K562 (cell line): ENCODE data around the gene CCR7. TPM values are rescaled to one million over a fixed set of nuclear protein-coding genes. Genes with fewer than 3 reads are reported as not detected.

ENCODE experiments used
- ATAC-seq: fragments of 200-7000 bp; cut with Tn5 transposase; 3 replicates; pipeline ENCODE4 v1.9.1; 2020; ENCODE audit warnings: moderate library complexity
- BruUV-seq: library from RNA; stranded (reverse); fragments of 400-500 nt; replicated peaks from 2 replicates; lab custom pipeline; 2021; lab: Mats Ljungman, UMichigan
- CTCF ChIA-PET: fragments of 300-600 bp; formaldehyde crosslinking; extraction: SDS; loops from one replicate; lab custom pipeline; 2021; ENCODE audit warnings: low intra/inter-chr PET ratio; lab: Yijun Ruan, JAX
- POLR2A ChIA-PET: fragments of 300-600, 350-650 bp; sonication (Branson Sonifier 250); formaldehyde crosslinking; extraction: SDS; loops from one replicate; lab custom pipeline; 2021; ENCODE audit warnings: antibody characterized with exemption, inconsistent platforms; lab: Yijun Ruan, JAX
- DNase-seq, 4 experiments: peaks; one replicate each; pipeline versions ENCODE4 v3.0.0 to v3.0.0-alpha.2; 2011 to 2018; ENCODE audit warnings: low spot score in 3 of 4, mixed read lengths in 3 of 4; ENCODE audit errors: extremely low read depth in 1 of 4
- FAIRE-seq: peaks from 2 replicates; lab custom pipeline; 2011; peaks lifted over from hg19 to GRCh38; lab: Jason Lieb, UNC
- H2AFZ ChIP-seq: 2 replicates; pipeline ENCODE4 v1.6.0; 2011; ENCODE audit warnings: low read depth, low read length, control low read depth, inconsistent platforms
- H3K27ac ChIP-seq: fragments of 200-600 bp; 3 replicates; pipeline ENCODE4 v1.8.0; 2011; ENCODE audit warnings: low read depth, mild to moderate bottlenecking, control low read depth, inconsistent platforms, low read length, moderate library complexity, mixed read lengths; ENCODE audit errors: extremely low read depth
- H3K27me3 ChIP-seq, 2 experiments: fragments of 300-600 bp in 1 of 2; 2 replicates in 1 of 2; 3 replicates in 1 of 2; pipeline versions ENCODE4 v1.6.0 to v1.8.0; 2011; ENCODE audit warnings: inconsistent platforms in 2 of 2, low read length in 2 of 2, mild to moderate bottlenecking in 1 of 2, mixed read lengths in 1 of 2, moderate library complexity in 1 of 2; ENCODE audit not compliant: control insufficient read depth in 2 of 2, insufficient read depth in 2 of 2
- H3K36me3 ChIP-seq: fragments of 300-600 bp; 3 replicates; pipeline ENCODE4 v1.8.0; 2011; ENCODE audit warnings: mild to moderate bottlenecking, low read length, inconsistent platforms; ENCODE audit not compliant: control insufficient read depth, insufficient read depth
- H3K4me1 ChIP-seq, 2 experiments: fragments of 200-600 bp in 1 of 2; replicated peaks in 1 of 2; 2 replicates in 1 of 2; 3 replicates in 1 of 2; pipeline versions ENCODE4 v1.5.1 to v1.8.0; 2011; ENCODE audit warnings: inconsistent platforms in 2 of 2, low read length in 2 of 2, mild to moderate bottlenecking in 1 of 2, mixed read lengths in 1 of 2, moderate library complexity in 1 of 2; ENCODE audit not compliant: control insufficient read depth in 2 of 2, insufficient read depth in 2 of 2
- H3K4me2 ChIP-seq: 2 replicates; pipeline ENCODE4 v1.6.1; 2011; ENCODE audit warnings: low read length, control low read depth, inconsistent platforms, mixed read lengths; ENCODE audit not compliant: insufficient read depth
- H3K4me3 ChIP-seq: fragments of 200-600 bp; sonication (generic), shearing (Covaris generic); 2 replicates; pipeline ENCODE4 v1.5.1; 2016; ENCODE audit warnings: control low read depth, inconsistent platforms
- H3K79me2 ChIP-seq: fragments of 200-600 bp; 3 replicates; pipeline ENCODE4 v1.8.0; 2011; ENCODE audit warnings: low read length, inconsistent platforms; ENCODE audit not compliant: control insufficient read depth, insufficient read depth
- H3K9ac ChIP-seq, 2 experiments: 2 replicates each; pipeline versions ENCODE4 v1.6.0 to v1.6.1; 2011; ENCODE audit warnings: low read depth in 2 of 2, low read length in 2 of 2, control low read depth in 1 of 2, inconsistent platforms in 1 of 2, mild to moderate bottlenecking in 1 of 2, mixed read lengths in 1 of 2; ENCODE audit not compliant: insufficient read depth in 1 of 2
- H3K9me1 ChIP-seq: one replicate; pipeline ENCODE4 v1.6.0; 2011; ENCODE audit warnings: inconsistent platforms, mild to moderate bottlenecking, low read length, moderate library complexity; ENCODE audit not compliant: control insufficient read depth, insufficient read depth
- H3K9me3 ChIP-seq: replicated peaks from 2 replicates; pipeline ENCODE4 v1.5.1; 2011; ENCODE audit warnings: low read depth, low read length, inconsistent platforms; ENCODE audit not compliant: control insufficient read depth, insufficient read depth
- H4K20me1 ChIP-seq: replicated peaks from 2 replicates; pipeline ENCODE4 v1.6.1; 2011; ENCODE audit warnings: low read length, inconsistent platforms, mixed read lengths; ENCODE audit not compliant: control insufficient read depth, insufficient read depth
- CBFA2T3 ChIP-seq: fragments of 450-650 bp; IDR thresholded peaks from 2 replicates; pipeline ENCODE4 v1.6.1; 2017
- CREBBP ChIP-seq: IDR thresholded peaks from one replicate; pipeline ENCODE4 v1.6.1; 2012; ENCODE audit warnings: low read depth, mild to moderate bottlenecking, control low read depth, inconsistent platforms, low read length
- FOSL1 ChIP-seq: fragments of 200-800 bp; sonication (Bioruptor generic); conservative IDR thresholded peaks from 2 replicates; pipeline ENCODE4 v1.6.1; 2016; ENCODE audit warnings: missing genetic modification characterization, missing compliant biosample characterization
- GMEB1 ChIP-seq: fragments of 250-450 bp; sonication (Bioruptor Pico); IDR thresholded peaks from 2 replicates; pipeline ENCODE4 v1.4.0; 2020; ENCODE audit warnings: mild to moderate bottlenecking
- HNRNPLL ChIP-seq: fragments of 200-400 bp; formaldehyde crosslinking; IDR thresholded peaks from 2 replicates; pipeline ENCODE4 v1.6.1; 2017; ENCODE audit warnings: low read length, low read depth, mild to moderate bottlenecking; ENCODE audit not compliant: poor library complexity, severe bottlenecking
- JUND ChIP-seq, 2 experiments: IDR thresholded peaks; 2 replicates in 1 of 2; 3 replicates in 1 of 2; pipeline ENCODE4 v1.6.1; 2011; ENCODE audit warnings: borderline replicate concordance in 2 of 2, low read depth in 2 of 2, low read length in 2 of 2, improper control_type of control experiment in 1 of 2, missing biosample characterization in 1 of 2, missing genetic modification characterization in 1 of 2, missing genetic modification reagents in 1 of 2
- MEF2D ChIP-seq: conservative IDR thresholded peaks from 2 replicates; pipeline ENCODE4 v1.6.1; 2016; ENCODE audit warnings: low read depth, missing genetic modification characterization, missing compliant biosample characterization
- NEUROD1 ChIP-seq: fragments of 150-350 bp; IDR thresholded peaks from 2 replicates; pipeline ENCODE4 v1.6.1; 2014; ENCODE audit warnings: borderline replicate concordance, low read length, low read depth; ENCODE audit not compliant: partially characterized antibody
- PHTF2 ChIP-seq: fragments of 250-450 bp; sonication (Bioruptor Pico); IDR thresholded peaks from 2 replicates; pipeline ENCODE4 v1.5.0; 2021; ENCODE audit warnings: mild to moderate bottlenecking
- ZBTB7A ChIP-seq: IDR thresholded peaks from 2 replicates; pipeline ENCODE4 v1.6.1; 2011; ENCODE audit warnings: low read depth, mild to moderate bottlenecking, low read length, moderate library complexity, borderline replicate concordance; ENCODE audit not compliant: control insufficient read depth
- ZNF316 ChIP-seq: fragments of 450-650 bp; IDR thresholded peaks from 2 replicates; pipeline ENCODE4 v1.6.1; 2016
- WGBS: fragments of 100-300 bp; shearing (Covaris generic); methylation state at CpG from one replicate; pipeline ENCODE4 v1.1.6; 2016; ENCODE audit warnings: low coverage, mixed read lengths; ENCODE audit not compliant: insufficient coverage; ENCODE audit errors: missing lambda C conversion rate; 5-methylcytosine and 5-hydroxymethylcytosine counted together
- in situ Hi-C: fragments of 300-500 bp; cut with MboI; formaldehyde crosslinking; loops from 4 replicates; pipeline ENCODE4 v1.15.0; 2018; ENCODE audit warnings: inconsistent platforms, mixed read lengths
- intact Hi-C: fragments of 100-400 bp; cut with micrococcal nuclease; formaldehyde crosslinking; loops from 2 replicates; pipeline ENCODE4 v1.14.2; 2022
- polyA plus RNA-seq, 8 experiments: library from polyadenylated mRNA; depleted of rRNA in 4 of 8; stranded (reverse) in 5 of 8; unstranded in 3 of 8; fragments of >200 nt; fragmentation: Nextera tagmentation in 2 of 8; fragmentation: Illumina TruSeq in 1 of 8; extraction: Ambion mirVana in 2 of 8; extraction: Trizol in 1 of 8; gene quantifications; 2 replicates each; pipeline versions ENCODE4 v1.2.1 to v1.2.3, GENCODE V29; 2011 to 2014; ENCODE audit warnings: inconsistent platforms in 1 of 8, missing spikeins in 1 of 8
- total RNA-seq, 7 experiments: library from RNA; depleted of rRNA in 6 of 7; stranded (reverse); fragments of >200 nt in 6 of 7; fragmentation: Illumina TruSeq in 2 of 7; extraction: Trizol in 2 of 7; gene quantifications; 2 replicates each; pipeline versions ENCODE4 v1.2.1 to v1.2.3, GENCODE V29; 2011 to 2021; ENCODE audit warnings: low replicate concordance in 1 of 7
- TF ChIP-seq, protein P1 (sequence below): sonication (generic); formaldehyde crosslinking; IDR thresholded peaks from 2 replicates; pipeline ENCODE4 v1.5.0; 2020; ENCODE audit warnings: missing genetic modification reagents
- TF ChIP-seq, protein P2 (sequence below): fragments of 250-450 bp; sonication (Bioruptor Pico); IDR thresholded peaks from 2 replicates; pipeline ENCODE4 v1.8.0; 2022; ENCODE audit warnings: inconsistent platforms, mild to moderate bottlenecking, moderate library complexity, borderline replicate concordance

The CCR7 gene
- total and polyA plus RNA-seq, 9 of the 15 experiments (the other 6 are each of a cell fraction or from before 2014, with no cell fraction given) = 0.14 to 1.4 (median 0.56) TPM

DNA sequence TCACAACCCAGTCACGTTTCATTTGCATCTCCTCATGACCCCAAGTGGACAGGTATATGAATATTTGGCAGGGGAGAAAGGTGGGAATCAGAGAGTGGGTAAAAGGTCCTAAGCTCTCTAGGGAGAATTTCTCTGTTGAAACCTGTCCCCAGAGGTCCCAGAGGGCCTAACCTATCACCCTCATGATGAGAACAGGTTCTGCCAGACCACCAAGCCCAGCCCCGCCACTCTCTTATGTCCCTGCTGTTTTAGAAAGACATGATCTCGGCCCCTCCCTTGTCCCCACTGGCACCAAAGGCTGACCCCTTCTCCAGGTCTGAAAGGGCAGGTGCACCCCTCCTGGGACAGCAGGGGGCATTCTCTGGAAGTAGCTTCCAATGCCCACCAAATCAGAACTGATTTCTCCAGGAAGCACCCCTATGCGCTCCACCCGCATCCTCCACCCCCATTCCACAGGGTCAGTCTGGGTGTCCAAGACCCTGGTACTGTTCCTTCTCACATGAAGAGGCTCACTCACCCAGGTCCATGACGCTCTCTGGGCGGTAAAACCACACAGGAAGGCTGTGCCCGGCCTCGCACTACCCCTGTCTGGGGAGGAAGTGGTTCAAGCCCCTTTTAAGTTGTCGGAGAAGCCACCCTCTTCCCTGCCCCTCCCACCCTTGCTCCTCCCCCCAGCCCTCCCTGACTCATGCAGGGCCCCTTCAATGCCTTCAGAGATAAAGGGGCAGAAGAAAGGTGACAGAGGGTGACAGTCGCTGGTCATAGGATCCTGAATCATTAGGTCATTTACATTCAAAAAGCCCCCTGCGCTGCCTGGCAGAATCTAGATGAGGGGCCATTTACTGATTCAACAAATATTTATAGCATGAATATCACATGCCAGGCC lies at the start of gene CCR7 (continued):
- TF ChIP-seq CREBBP = no peak
- TF ChIP-seq JUND (IDR thresholded peaks at IDR 0.05; ENCODE audit: borderline replicate concordance, low read depth, low read length) = peak; percentile 56; the same call in 1 of the 2 replicates
- no peak for TF ChIP-seq JUND (tag; IDR thresholded peaks at IDR 0.05; ENCODE audit: borderline replicate concordance, low read depth, low read length)
- no peak for TF ChIP-seq PHTF2 (CRISPR knock-in tag)
- TF ChIP-seq ZBTB7A = peak; percentile 28; the same call in 1 of the 2 replicates
- TF ChIP-seq NEUROD1 = peak; percentile 34
- peak; percentile 76 for TF ChIP-seq FOSL1
- peak; percentile 33 for TF ChIP-seq CBFA2T3
- TF ChIP-seq, all 486 proteins: peak for 11

GRCh38 chr17:40614431-40615067 lies 49.3 kb upstream of the CCR7 start:
- no peaks in the 10 kb centered on the region for H3K4me1 ChIP-seq
- H3K36me3 ChIP-seq = no peaks in the 10 kb centered on the region
- CTCF ChIA-PET = interaction anchor here (0.6 to 1.5 kb wide), 2 partner anchors 256 to 655 kb away, joined by 3 to 6 read pairs; no protein-coding TSS in a partner anchor
- H3K27ac ChIP-seq = no peak overlapping the region
- POLR2A ChIA-PET = interaction anchor here (1.2 to 3.5 kb wide), 3 partner anchors 10 to 204 kb away, joined by 4 to 19 read pairs (median 7); no protein-coding TSS in a partner anchor
- H4K20me1 ChIP-seq = no peaks in the 10 kb centered on the region
- FAIRE-seq = no peak
- H3K79me2 ChIP-seq = no peaks in the 10 kb centered on the region
- no peaks in the 10 kb centered on the region for H3K9me1 ChIP-seq
- H2AFZ ChIP-seq = no peak overlapping the region
- no peak overlapping the region for H3K4me2 ChIP-seq
- in situ Hi-C loops (loop anchor here (5.0 to 25.0 kb wide), 2 partner anchors 178 to 1048 kb away; no protein-coding TSS in a partner anchor), intact Hi-C loops (loop anchor here (1.0 to 10.0 kb wide), 3 partner anchors 177 to 1048 kb away; no protein-coding TSS in a partner anchor)
- H3K9me3 ChIP-seq = no peaks in the 10 kb centered on the region
- peaks cover 11 to 55% of the 10 kb centered on the region in 2 experiments for H3K27me3 ChIP-seq
- no peak for DNase-seq
- H3K4me3 ChIP-seq = no peak overlapping the region
- ATAC-seq = no peak
- H3K9ac ChIP-seq = no peak overlapping the region
- WGBS = 11% methylated on average over 13 of the region's 13 CpGs
- no TSS peak for BruUV-seq
- TF ChIP-seq, protein P1, sequence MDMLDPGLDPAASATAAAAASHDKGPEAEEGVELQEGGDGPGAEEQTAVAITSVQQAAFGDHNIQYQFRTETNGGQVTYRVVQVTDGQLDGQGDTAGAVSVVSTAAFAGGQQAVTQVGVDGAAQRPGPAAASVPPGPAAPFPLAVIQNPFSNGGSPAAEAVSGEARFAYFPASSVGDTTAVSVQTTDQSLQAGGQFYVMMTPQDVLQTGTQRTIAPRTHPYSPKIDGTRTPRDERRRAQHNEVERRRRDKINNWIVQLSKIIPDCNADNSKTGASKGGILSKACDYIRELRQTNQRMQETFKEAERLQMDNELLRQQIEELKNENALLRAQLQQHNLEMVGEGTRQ (CRISPR knock-in tag) = no peak
- TF ChIP-seq, protein P2, sequence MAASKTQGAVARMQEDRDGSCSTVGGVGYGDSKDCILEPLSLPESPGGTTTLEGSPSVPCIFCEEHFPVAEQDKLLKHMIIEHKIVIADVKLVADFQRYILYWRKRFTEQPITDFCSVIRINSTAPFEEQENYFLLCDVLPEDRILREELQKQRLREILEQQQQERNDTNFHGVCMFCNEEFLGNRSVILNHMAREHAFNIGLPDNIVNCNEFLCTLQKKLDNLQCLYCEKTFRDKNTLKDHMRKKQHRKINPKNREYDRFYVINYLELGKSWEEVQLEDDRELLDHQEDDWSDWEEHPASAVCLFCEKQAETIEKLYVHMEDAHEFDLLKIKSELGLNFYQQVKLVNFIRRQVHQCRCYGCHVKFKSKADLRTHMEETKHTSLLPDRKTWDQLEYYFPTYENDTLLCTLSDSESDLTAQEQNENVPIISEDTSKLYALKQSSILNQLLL = no peak
- TF ChIP-seq GMEB1 (CRISPR knock-in tag) (no peak), HNRNPLL (no peak), ZNF316 (no peak), MEF2D (no peak)
